HCT116 (cell line): Measurements from ENCODE around the gene RASGEF1C. TPM values are rescaled to one million over a fixed set of nuclear protein-coding genes. Genes with fewer than 3 reads are reported as not detected.

Experiments
- ATAC-seq: fragments of 200-7000 bp; cut with Tn5 transposase; 2 replicates; pipeline ENCODE4 v1.9.1; 2020; ENCODE audit warnings: mild to moderate bottlenecking, moderate library complexity
- BruUV-seq: library from RNA; stranded (reverse); fragments of 400-500 nt; replicated peaks from 2 replicates; lab custom pipeline; 2021; lab: Mats Ljungman, UMichigan
- CTCF ChIA-PET: fragments of 300-600 bp; sonication (Branson Sonifier 250); formaldehyde crosslinking; loops from one replicate; lab custom pipeline; 2021; ENCODE audit warnings: antibody characterized with exemption; lab: Charles Lee
- POLR2A ChIA-PET: fragments of 300-600, 350-600 bp; sonication (Branson Sonifier 250); formaldehyde crosslinking; loops from one replicate; lab custom pipeline; 2021; ENCODE audit warnings: antibody characterized with exemption; lab: Charles Lee
- RAD21 ChIA-PET, 2 experiments: fragments of 300-600 bp; sonication (Branson Sonifier 250); formaldehyde crosslinking; loops; one replicate each; lab custom pipeline; 2023; ENCODE audit warnings: low total read pairs in 2 of 2; ENCODE audit not compliant: uncharacterized antibody in 2 of 2, unreplicated experiment in 2 of 2, low non-redundant PET in 1 of 2; lab: Charles Lee
- DNase-seq: peaks from one replicate; pipeline ENCODE4 v3.0.0-alpha.2; 2010; ENCODE audit warnings: low read depth, low spot score
- H2AFZ ChIP-seq: fragments of 200-600 bp; shearing (Covaris generic), sonication (generic); 2 replicates; pipeline ENCODE4 v1.6.1; 2017; ENCODE audit warnings: low read depth, mixed run types, mixed read lengths, antibody characterized with exemption, low read length; ENCODE audit not compliant: poor library complexity, severe bottlenecking
- H3K27ac ChIP-seq: 2 replicates; pipeline ENCODE4 v1.5.1; 2012; ENCODE audit warnings: low read depth, low read length
- H3K27me3 ChIP-seq: fragments of 200-600 bp; sonication (generic); 2 replicates; pipeline ENCODE4 v1.6.1; 2016; ENCODE audit warnings: mixed run types, low read length, mixed read lengths; ENCODE audit not compliant: insufficient read depth
- H3K36me3 ChIP-seq, 2 experiments: fragments of 200-500 bp in 1 of 2; fragments of 200-600 bp in 1 of 2; sonication (Bioruptor generic) in 1 of 2; sonication (generic) in 1 of 2; 2 replicates each; pipeline versions ENCODE4 v1.5.1 to v1.6.1; 2014 to 2016; ENCODE audit warnings: low read length in 2 of 2, inconsistent platforms in 1 of 2, mixed read lengths in 1 of 2, mixed run types in 1 of 2; ENCODE audit not compliant: insufficient read depth in 2 of 2, control insufficient read depth in 1 of 2
- H3K4me1 ChIP-seq, 2 experiments: fragments of 200-600 bp in 1 of 2; sonication (generic) in 1 of 2; 2 replicates each; pipeline versions ENCODE4 v1.5.1 to v1.6.1; 2012 to 2017; ENCODE audit warnings: low read length in 2 of 2, inconsistent platforms in 1 of 2, mild to moderate bottlenecking in 1 of 2, mixed read lengths in 1 of 2, mixed run types in 1 of 2, moderate library complexity in 1 of 2; ENCODE audit not compliant: insufficient read depth in 2 of 2, control insufficient read depth in 1 of 2
- H3K4me2 ChIP-seq: fragments of 200-600 bp; sonication (generic); 2 replicates; pipeline ENCODE4 v1.6.1; 2017; ENCODE audit warnings: mixed run types, low read length, mixed read lengths
- H3K4me3 ChIP-seq, 2 experiments: fragments of 200-600 bp in 1 of 2; sonication (generic) in 1 of 2; replicated peaks in 1 of 2; 2 replicates each; pipeline ENCODE4 v1.5.1; 2011 to 2016; ENCODE audit warnings: low read length in 2 of 2, control low read depth in 1 of 2, low read depth in 1 of 2, mild to moderate bottlenecking in 1 of 2, mixed read lengths in 1 of 2, mixed run types in 1 of 2
- H3K79me2 ChIP-seq: fragments of 200-600 bp; sonication (generic); 2 replicates; pipeline ENCODE4 v1.6.1; 2017; ENCODE audit warnings: mild to moderate bottlenecking, mixed run types, low read length, moderate library complexity, mixed read lengths; ENCODE audit not compliant: insufficient read depth
- H3K9ac ChIP-seq: fragments of 200-600 bp; sonication (generic); 2 replicates; pipeline ENCODE4 v1.6.1; 2016; ENCODE audit warnings: low read length, mixed read lengths
- H3K9me2 ChIP-seq: fragments of 200-600 bp; sonication (generic), shearing (Covaris generic); 2 replicates; pipeline ENCODE4 v1.6.1; 2017; ENCODE audit warnings: mixed run types, mild to moderate bottlenecking, moderate library complexity; ENCODE audit not compliant: insufficient read depth
- H3K9me3 ChIP-seq, 2 experiments: fragments of 200-500 bp in 1 of 2; fragments of 200-600 bp in 1 of 2; sonication (Bioruptor generic) in 1 of 2; sonication (generic) in 1 of 2; 2 replicates each; pipeline ENCODE4 v1.6.1; 2014 to 2017; ENCODE audit warnings: low read length in 2 of 2, mixed read lengths in 2 of 2, inconsistent platforms in 1 of 2, low read depth in 1 of 2, mild to moderate bottlenecking in 1 of 2, mixed run types in 1 of 2, moderate library complexity in 1 of 2; ENCODE audit not compliant: control insufficient read depth in 1 of 2, insufficient read depth in 1 of 2
- H4K20me1 ChIP-seq: fragments of 200-600 bp; sonication (generic), shearing (Covaris generic); 2 replicates; pipeline ENCODE4 v1.6.1; 2017; ENCODE audit warnings: mixed run types, mild to moderate bottlenecking, moderate library complexity; ENCODE audit not compliant: insufficient read depth
- ATF3 ChIP-seq: IDR thresholded peaks from 2 replicates; pipeline ENCODE4 v1.6.1; 2012
- CBX3 ChIP-seq: IDR thresholded peaks from 2 replicates; pipeline ENCODE4 v1.6.1; 2012; ENCODE audit warnings: low read depth
- EGR1 ChIP-seq: IDR thresholded peaks from 2 replicates; pipeline ENCODE4 v1.6.1; 2012; ENCODE audit warnings: low read depth
- ELF1 ChIP-seq: IDR thresholded peaks from 2 replicates; pipeline ENCODE4 v1.6.1; 2012; ENCODE audit warnings: low read depth, borderline replicate concordance
- POLR2AphosphoS5 ChIP-seq: IDR thresholded peaks from 2 replicates; pipeline ENCODE4 v1.6.1; 2011; ENCODE audit warnings: mild to moderate bottlenecking, low read depth, low read length, moderate library complexity
- ZBTB33 ChIP-seq: IDR thresholded peaks from 2 replicates; pipeline ENCODE4 v1.6.1; 2011; ENCODE audit warnings: mild to moderate bottlenecking, low read length, moderate library complexity; ENCODE audit not compliant: insufficient replicate concordance; ENCODE audit errors: extremely low read depth
- ZNF274 ChIP-seq: fragments of 200-500 bp; sonication (Bioruptor generic); IDR thresholded peaks from 2 replicates; pipeline ENCODE4 v1.6.1; 2014; ENCODE audit warnings: mild to moderate bottlenecking, low read depth, low read length, inconsistent platforms
- intact Hi-C: fragments of 100-400 bp; cut with micrococcal nuclease; formaldehyde crosslinking; loops from 2 replicates; pipeline ENCODE4 v1.10.0; 2022
- total RNA-seq: library from RNA; stranded (reverse); gene quantifications from one replicate; pipeline ENCODE4 v1.2.1, GENCODE V29; 2021; ENCODE audit not compliant: unreplicated experiment

Gene RASGEF1C
- total RNA-seq, 1 experiment from 2014 or later = 1.2 TPM

- no peak for TF ChIP-seq ZBTB33
- no peak for TF ChIP-seq ELF1
- TF ChIP-seq CBX3 = no peak
These were observed 67.8 kb downstream of the RASGEF1C start (continued) for GRCh38 chr5:180141068-180141660.

- no peaks in the 10 kb centered on the region for H3K9me2 ChIP-seq
- H3K27ac ChIP-seq = no peak overlapping the region
- RAD21 ChIA-PET = no interaction called here
- TF ChIP-seq ATF3 = no peak
- no peak for TF ChIP-seq ZNF274
- no peak for TF ChIP-seq EGR1
- TF ChIP-seq POLR2AphosphoS5 = no peak
- POLR2A ChIA-PET = no interaction called here
- CTCF ChIA-PET = no interaction called here
- DNase-seq (no peak), ATAC-seq (no peak)
- H4K20me1 ChIP-seq = no peaks in the 10 kb centered on the region
- no TSS peak for BruUV-seq
- no peaks in the 10 kb centered on the region for H3K36me3 ChIP-seq
- no peaks in the 10 kb centered on the region for H3K27me3 ChIP-seq
- H3K4me3 ChIP-seq = no peak overlapping the region
- intact Hi-C loops = no loop called here
- no peak overlapping the region for H3K9ac ChIP-seq
- 0 out of 4 replicates have a peak, but pooled peaks cover 0 to 1% of the 10 kb centered on the region in 2 experiments for H3K9me3 ChIP-seq
- H2AFZ ChIP-seq = no peak overlapping the region
- no peaks in the 10 kb centered on the region for H3K79me2 ChIP-seq
- no peak overlapping the region for H3K4me2 ChIP-seq
- H3K4me1 ChIP-seq = peaks cover 4 to 13% of the 10 kb centered on the region in 2 experiments
These were observed 68.4 kb downstream of the RASGEF1C start for GRCh38 chr5:180140571-180140970.
